Measurements from ENCODE around the gene GRK3.
"Not testable (repeated sequence)": the region's sequence is repeated elsewhere in the genome, so short reads cannot be mapped to it uniquely, and the experiment has no call there.

GRK3 gene

DNA sequence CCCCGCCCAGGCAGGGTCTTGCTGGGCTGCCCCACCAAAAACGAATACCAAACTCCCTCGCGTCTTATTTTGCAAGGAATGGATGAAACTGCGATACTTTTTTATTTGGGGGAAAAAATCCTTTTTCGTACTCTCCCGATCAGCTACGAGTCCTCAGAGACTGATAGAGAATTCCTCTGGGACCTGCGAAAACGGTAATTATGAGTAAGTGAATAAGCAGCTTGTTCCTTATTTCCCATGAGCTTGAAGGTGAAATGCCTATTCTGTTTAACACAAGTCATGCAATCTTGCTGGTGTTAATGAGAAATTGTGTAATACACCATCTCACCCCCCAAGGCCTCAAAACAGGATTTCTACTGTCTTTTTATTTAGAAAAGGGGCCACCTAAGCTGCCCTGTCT lies 5.5 kb downstream of the GRK3 start:
- Histone ChIP-seq H3K4me1 (ENCODE audit: insufficient read depth, low read length, severe bottlenecking) (peaks cover 25% of the 10 kb centered on the region), H2AFZ (ENCODE audit: low read length) (no peak overlapping the region), H3K4me2 (ENCODE audit: low read length) (no peak overlapping the region), H3K79me2 (ENCODE audit: insufficient read depth, low read length) (no peaks in the 10 kb centered on the region), H3F3A (ENCODE audit: insufficient read depth, low read length) (no peaks in the 10 kb centered on the region), H3K27me3 (ENCODE audit: insufficient read depth, low read length) (peaks cover 7% of the 10 kb centered on the region; the same call in 1 of the 2 replicates), H3K36me3 (ENCODE audit: insufficient read depth, low read length) (no peaks in the 10 kb centered on the region), H3K9me2 (ENCODE audit: low read depth, low read length) (no peaks in the 10 kb centered on the region), H3K4me3 (ENCODE audit: low read depth, low read length, poor library complexity, severe bottlenecking) (no peak overlapping the region), H3K9me3 (ENCODE audit: low read length) (no peaks in the 10 kb centered on the region), H3K27ac (ENCODE audit: low read depth, low read length, poor library complexity, severe bottlenecking) (no peak overlapping the region), H4K20me1 (ENCODE audit: insufficient read depth, low read length) (no peaks in the 10 kb centered on the region), H3K9ac (ENCODE audit: low read length) (no peak overlapping the region)
- TF ChIP-seq EZH2 (IDR thresholded peaks at IDR 0.05; ENCODE audit: borderline replicate concordance, low read length): no peak
- TF ChIP-seq, protein P1, sequence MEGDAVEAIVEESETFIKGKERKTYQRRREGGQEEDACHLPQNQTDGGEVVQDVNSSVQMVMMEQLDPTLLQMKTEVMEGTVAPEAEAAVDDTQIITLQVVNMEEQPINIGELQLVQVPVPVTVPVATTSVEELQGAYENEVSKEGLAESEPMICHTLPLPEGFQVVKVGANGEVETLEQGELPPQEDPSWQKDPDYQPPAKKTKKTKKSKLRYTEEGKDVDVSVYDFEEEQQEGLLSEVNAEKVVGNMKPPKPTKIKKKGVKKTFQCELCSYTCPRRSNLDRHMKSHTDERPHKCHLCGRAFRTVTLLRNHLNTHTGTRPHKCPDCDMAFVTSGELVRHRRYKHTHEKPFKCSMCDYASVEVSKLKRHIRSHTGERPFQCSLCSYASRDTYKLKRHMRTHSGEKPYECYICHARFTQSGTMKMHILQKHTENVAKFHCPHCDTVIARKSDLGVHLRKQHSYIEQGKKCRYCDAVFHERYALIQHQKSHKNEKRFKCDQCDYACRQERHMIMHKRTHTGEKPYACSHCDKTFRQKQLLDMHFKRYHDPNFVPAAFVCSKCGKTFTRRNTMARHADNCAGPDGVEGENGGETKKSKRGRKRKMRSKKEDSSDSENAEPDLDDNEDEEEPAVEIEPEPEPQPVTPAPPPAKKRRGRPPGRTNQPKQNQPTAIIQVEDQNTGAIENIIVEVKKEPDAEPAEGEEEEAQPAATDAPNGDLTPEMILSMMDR (IDR thresholded peaks at IDR 0.05; ENCODE audit: low read length): no peak

DNA sequence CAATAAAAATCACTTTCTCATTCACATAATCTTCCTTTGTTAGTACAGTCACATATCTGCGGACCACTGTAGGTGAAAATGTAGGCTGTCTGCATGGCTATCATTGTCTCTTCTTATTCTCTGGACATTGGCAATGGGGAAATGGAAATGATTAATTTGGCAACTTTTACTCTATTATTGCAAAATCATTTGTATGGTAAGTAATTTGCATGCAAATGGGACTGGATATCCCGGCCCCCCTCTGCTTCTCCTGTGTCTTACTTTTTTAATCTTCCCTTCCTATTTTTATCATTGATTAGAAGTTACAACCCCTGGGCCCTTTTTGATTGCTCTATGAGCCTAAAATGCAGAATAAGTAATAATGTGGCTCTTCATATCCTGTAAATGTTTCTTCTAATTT lies 6.0 kb downstream of the GRK3 start:
- no peaks in the 10 kb centered on the region for H4K20me1 ChIP-seq (ENCODE audit: insufficient read depth, low read length)
- no peak overlapping the region for H3K27ac ChIP-seq (ENCODE audit: low read depth, low read length, poor library complexity, severe bottlenecking)
- no peak overlapping the region for H2AFZ ChIP-seq (ENCODE audit: low read length)
- no peaks in the 10 kb centered on the region for H3K36me3 ChIP-seq (ENCODE audit: insufficient read depth, low read length)
- peaks cover 2% of the 10 kb centered on the region; the same call in 1 of the 2 replicates for H3K27me3 ChIP-seq (ENCODE audit: insufficient read depth, low read length)
- no peaks in the 10 kb centered on the region for H3F3A ChIP-seq (ENCODE audit: insufficient read depth, low read length)
- no peak overlapping the region for H3K4me3 ChIP-seq (ENCODE audit: low read depth, low read length, poor library complexity, severe bottlenecking)
- H3K4me1 ChIP-seq (ENCODE audit: insufficient read depth, low read length, severe bottlenecking): peaks cover 22% of the 10 kb centered on the region
- H3K9me3 ChIP-seq (ENCODE audit: low read length): no peaks in the 10 kb centered on the region
- H3K79me2 ChIP-seq (ENCODE audit: insufficient read depth, low read length): no peaks in the 10 kb centered on the region
- H3K9ac ChIP-seq (ENCODE audit: low read length): no peak overlapping the region
- H3K4me2 ChIP-seq (ENCODE audit: low read length): no peak overlapping the region
- no peaks in the 10 kb centered on the region for H3K9me2 ChIP-seq (ENCODE audit: low read depth, low read length)
- no peak for TF ChIP-seq EZH2 (IDR thresholded peaks at IDR 0.05; ENCODE audit: borderline replicate concordance, low read length)
- TF ChIP-seq, protein P1 (IDR thresholded peaks at IDR 0.05; ENCODE audit: low read length): no peak

DNA sequence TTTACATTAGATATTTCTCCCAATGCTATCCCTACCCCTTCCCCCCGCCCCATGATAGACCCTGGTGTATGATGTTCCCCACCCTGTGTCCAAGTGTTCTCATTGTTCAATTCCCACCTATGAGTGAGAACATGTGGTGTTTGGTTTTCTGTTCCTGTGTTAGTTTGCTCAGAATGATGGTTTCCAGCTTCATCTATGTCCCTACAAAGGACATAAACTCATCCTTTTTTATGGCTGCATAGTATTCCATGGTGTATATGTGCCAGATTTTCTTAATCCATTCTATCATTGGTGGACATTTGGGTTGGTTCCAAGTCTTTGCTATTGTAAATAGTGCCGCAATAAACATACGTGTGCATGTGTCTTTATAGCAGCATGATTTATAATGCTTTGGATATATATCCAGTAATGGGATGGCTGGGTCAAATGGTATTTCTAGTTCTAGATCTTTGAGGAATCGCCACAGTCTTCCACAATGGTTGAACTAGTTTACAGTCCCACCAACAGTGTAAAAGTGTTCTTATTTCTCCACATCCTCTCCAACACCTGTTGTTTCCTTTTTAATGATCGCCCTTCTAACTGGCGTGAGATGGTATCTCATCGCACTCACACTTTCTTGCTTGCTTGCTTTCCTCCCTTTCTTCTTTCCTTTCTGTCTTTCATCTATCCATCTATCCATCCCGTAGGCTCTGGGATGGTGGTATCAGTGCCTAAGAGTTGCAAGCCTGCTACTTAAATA lies 7.7 kb downstream of the GRK3 start:
- not testable (repeated sequence) for H3K9me2 ChIP-seq (ENCODE audit: low read depth, low read length); H3K9ac ChIP-seq (ENCODE audit: low read length); H3K27ac ChIP-seq (ENCODE audit: low read depth, low read length, poor library complexity, severe bottlenecking); H3K79me2 ChIP-seq (ENCODE audit: insufficient read depth, low read length); H3F3A ChIP-seq (ENCODE audit: insufficient read depth, low read length); H3K4me1 ChIP-seq (ENCODE audit: insufficient read depth, low read length, severe bottlenecking); H3K36me3 ChIP-seq (ENCODE audit: insufficient read depth, low read length); H2AFZ ChIP-seq (ENCODE audit: low read length); H3K9me3 ChIP-seq (ENCODE audit: low read length); H3K4me3 ChIP-seq (ENCODE audit: low read depth, low read length, poor library complexity, severe bottlenecking); H3K4me2 ChIP-seq (ENCODE audit: low read length); H4K20me1 ChIP-seq (ENCODE audit: insufficient read depth, low read length); H3K27me3 ChIP-seq (ENCODE audit: insufficient read depth, low read length)

DNA sequence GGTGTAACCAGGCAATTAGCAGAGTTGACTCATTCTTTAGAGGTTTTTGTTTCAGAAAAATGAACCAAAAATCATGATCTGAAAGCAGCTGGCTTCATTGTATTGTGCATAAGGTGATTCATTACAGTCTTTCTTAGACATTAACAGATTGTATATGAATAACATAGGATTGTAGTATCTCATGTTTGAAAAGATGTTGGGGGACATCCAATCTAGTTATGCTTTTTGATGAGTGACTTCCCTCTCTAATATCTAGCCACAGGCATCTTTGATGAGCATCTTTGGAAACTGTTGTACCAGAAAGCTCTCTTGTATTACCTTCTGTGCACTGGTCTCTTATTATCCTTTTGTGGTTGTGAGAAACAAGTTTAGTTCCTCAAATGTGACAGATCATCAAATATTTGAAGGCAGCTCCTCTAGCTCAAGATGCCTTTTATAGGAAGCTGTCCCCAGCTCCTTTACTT lies 8.3 kb downstream of the GRK3 start:
- H3K27ac ChIP-seq (ENCODE audit: low read depth, low read length, poor library complexity, severe bottlenecking): no peak overlapping the region
- H3K27me3 ChIP-seq (ENCODE audit: insufficient read depth, low read length): no peaks in the 10 kb centered on the region
- H3K36me3 ChIP-seq (ENCODE audit: insufficient read depth, low read length): no peaks in the 10 kb centered on the region
- H3K4me3 ChIP-seq (ENCODE audit: low read depth, low read length, poor library complexity, severe bottlenecking): no peak overlapping the region
- no peak overlapping the region for H3K9ac ChIP-seq (ENCODE audit: low read length)
- TF ChIP-seq, protein P1 (IDR thresholded peaks at IDR 0.05; ENCODE audit: low read length): no peak
- no peak for TF ChIP-seq EZH2 (IDR thresholded peaks at IDR 0.05; ENCODE audit: borderline replicate concordance, low read length)
- no peaks in the 10 kb centered on the region for H3F3A ChIP-seq (ENCODE audit: insufficient read depth, low read length)
- H3K9me3 ChIP-seq (ENCODE audit: low read length): no peaks in the 10 kb centered on the region
- no peak overlapping the region for H3K4me2 ChIP-seq (ENCODE audit: low read length)
- H2AFZ ChIP-seq (ENCODE audit: low read length): no peak overlapping the region
- H3K79me2 ChIP-seq (ENCODE audit: insufficient read depth, low read length): no peaks in the 10 kb centered on the region
- H3K9me2 ChIP-seq (ENCODE audit: low read depth, low read length): no peaks in the 10 kb centered on the region
- no peaks in the 10 kb centered on the region for H3K4me1 ChIP-seq (ENCODE audit: insufficient read depth, low read length, severe bottlenecking)
- no peaks in the 10 kb centered on the region for H4K20me1 ChIP-seq (ENCODE audit: insufficient read depth, low read length)
